ENCODE results near the gene CARM1.

DNA sequence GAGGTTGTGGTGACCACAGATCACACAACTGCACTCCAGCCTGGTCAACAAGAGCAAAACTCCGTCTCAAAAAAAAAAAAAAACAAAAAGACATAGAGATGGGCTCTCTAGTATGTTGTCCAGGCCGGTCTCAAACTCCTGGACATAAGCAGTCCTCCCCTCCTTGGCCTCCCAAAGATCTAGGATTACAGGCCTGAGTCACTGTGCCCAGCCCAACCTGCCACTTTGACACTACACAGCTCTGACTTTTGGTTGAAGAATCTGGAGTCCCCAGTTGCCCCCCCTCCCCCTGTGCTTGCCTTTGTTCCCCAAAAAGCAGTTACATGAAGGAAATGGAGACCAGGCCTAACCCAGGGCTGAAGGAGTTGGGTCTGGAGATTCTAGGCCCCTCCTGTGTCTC is 12.9 kb downstream of the CARM1 start:
- TF ChIP-seq, protein P1, sequence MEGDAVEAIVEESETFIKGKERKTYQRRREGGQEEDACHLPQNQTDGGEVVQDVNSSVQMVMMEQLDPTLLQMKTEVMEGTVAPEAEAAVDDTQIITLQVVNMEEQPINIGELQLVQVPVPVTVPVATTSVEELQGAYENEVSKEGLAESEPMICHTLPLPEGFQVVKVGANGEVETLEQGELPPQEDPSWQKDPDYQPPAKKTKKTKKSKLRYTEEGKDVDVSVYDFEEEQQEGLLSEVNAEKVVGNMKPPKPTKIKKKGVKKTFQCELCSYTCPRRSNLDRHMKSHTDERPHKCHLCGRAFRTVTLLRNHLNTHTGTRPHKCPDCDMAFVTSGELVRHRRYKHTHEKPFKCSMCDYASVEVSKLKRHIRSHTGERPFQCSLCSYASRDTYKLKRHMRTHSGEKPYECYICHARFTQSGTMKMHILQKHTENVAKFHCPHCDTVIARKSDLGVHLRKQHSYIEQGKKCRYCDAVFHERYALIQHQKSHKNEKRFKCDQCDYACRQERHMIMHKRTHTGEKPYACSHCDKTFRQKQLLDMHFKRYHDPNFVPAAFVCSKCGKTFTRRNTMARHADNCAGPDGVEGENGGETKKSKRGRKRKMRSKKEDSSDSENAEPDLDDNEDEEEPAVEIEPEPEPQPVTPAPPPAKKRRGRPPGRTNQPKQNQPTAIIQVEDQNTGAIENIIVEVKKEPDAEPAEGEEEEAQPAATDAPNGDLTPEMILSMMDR (IDR thresholded peaks at IDR 0.05; ENCODE audit: insufficient read depth, low read length, poor library complexity, severe bottlenecking), result no peak
- no peak for TF ChIP-seq EZH2phosphoT487 (conservative IDR thresholded peaks at IDR 0.05; ENCODE audit: low read length)

Measured in SU-DHL-6 (cell line).